WTC11 (cell line): ENCODE measurements around the gene LTBP1. TPM values are rescaled to one million over a fixed set of nuclear protein-coding genes. Genes with fewer than 3 reads are reported as not detected.

Source experiments
- ATAC-seq: fragments of 200-7000 bp; cut with Tn5 transposase; 2 replicates; pipeline ENCODE4 v1.10.0; 2021; ENCODE audit warnings: mild to moderate bottlenecking, moderate library complexity
- CTCF ChIA-PET: fragments of 300-600 bp; sonication (Branson Sonifier 250); formaldehyde crosslinking; loops from one replicate; lab custom pipeline; 2021; ENCODE audit warnings: antibody characterized with exemption; lab: Charles Lee
- POLR2A ChIA-PET: fragments of 350-600 bp; sonication (Branson Sonifier 250); formaldehyde crosslinking; loops from one replicate; lab custom pipeline; 2021; ENCODE audit warnings: antibody characterized with exemption; lab: Charles Lee
- DNase-seq: peaks from one replicate; pipeline ENCODE4 v3.0.0; 2021; ENCODE audit warnings: low spot score
- H3K27ac Mint-ChIP-seq: 2 replicates; pipeline ENCODE4 v1.8.0; 2021; ENCODE audit warnings: mixed read lengths
- H3K27me3 Mint-ChIP-seq: 2 replicates; pipeline ENCODE4 v1.8.0; 2021; ENCODE audit warnings: low read depth, mild to moderate bottlenecking, moderate library complexity, mixed read lengths
- H3K36me3 Mint-ChIP-seq: 2 replicates; pipeline ENCODE4 v1.8.0; 2021; ENCODE audit warnings: mixed read lengths
- H3K4me1 Mint-ChIP-seq: 2 replicates; pipeline ENCODE4 v1.8.0; 2022; ENCODE audit warnings: mixed read lengths
- H3K4me3 Mint-ChIP-seq: 2 replicates; pipeline ENCODE4 v1.8.0; 2021; ENCODE audit warnings: mild to moderate bottlenecking, moderate library complexity, mixed read lengths
- H3K9me3 Mint-ChIP-seq: 2 replicates; pipeline ENCODE4 v1.8.0; 2021; ENCODE audit warnings: mixed read lengths
- ESRRA ChIP-seq: sonication (generic); formaldehyde crosslinking; IDR thresholded peaks from 2 replicates; pipeline ENCODE4 v1.8.1; 2022; ENCODE audit warnings: mild to moderate bottlenecking, missing genetic modification reagents, borderline replicate concordance
- FOXP4 ChIP-seq: sonication (generic); formaldehyde crosslinking; IDR thresholded peaks from 2 replicates; pipeline ENCODE4 v1.8.0; 2022; ENCODE audit warnings: mild to moderate bottlenecking, missing genetic modification reagents
- MXD4 ChIP-seq: fragments of 250-450 bp; sonication (Bioruptor Pico); IDR thresholded peaks from 2 replicates; pipeline ENCODE4 v1.8.0; 2021; ENCODE audit warnings: mild to moderate bottlenecking, moderate library complexity, borderline replicate concordance
- MYBL2 ChIP-seq: sonication (generic); formaldehyde crosslinking; IDR thresholded peaks from 2 replicates; pipeline ENCODE4 v1.8.1; 2023; ENCODE audit warnings: mild to moderate bottlenecking, moderate library complexity, missing genetic modification reagents
- NFE2L1 ChIP-seq: sonication (generic); formaldehyde crosslinking; IDR thresholded peaks from 2 replicates; pipeline ENCODE4 v1.8.1; 2023; ENCODE audit warnings: missing genetic modification reagents
- NR1H2 ChIP-seq: sonication (generic); formaldehyde crosslinking; IDR thresholded peaks from 2 replicates; pipeline ENCODE4 v1.9.0; 2021; ENCODE audit warnings: mild to moderate bottlenecking, moderate library complexity, missing genetic modification reagents
- PREB ChIP-seq: sonication (generic); formaldehyde crosslinking; IDR thresholded peaks from 2 replicates; pipeline ENCODE4 v1.8.1; 2022; ENCODE audit warnings: mild to moderate bottlenecking, missing genetic modification reagents, moderate library complexity, borderline replicate concordance
- SMAD4 ChIP-seq: sonication (generic); formaldehyde crosslinking; IDR thresholded peaks from 2 replicates; pipeline ENCODE4 v1.8.0; 2022; ENCODE audit warnings: mild to moderate bottlenecking, missing genetic modification reagents
- SOX15 ChIP-seq: fragments of 250-450 bp; sonication (Bioruptor Pico); IDR thresholded peaks from 2 replicates; pipeline ENCODE4 v1.9.0; 2021; ENCODE audit warnings: mild to moderate bottlenecking
- TEAD4 ChIP-seq: sonication (generic); formaldehyde crosslinking; IDR thresholded peaks from 2 replicates; pipeline ENCODE4 v1.8.0; 2022; ENCODE audit warnings: mild to moderate bottlenecking, missing genetic modification reagents
- ZBTB21 ChIP-seq: sonication (generic); formaldehyde crosslinking; IDR thresholded peaks from 2 replicates; pipeline ENCODE4 v1.8.1; 2023; ENCODE audit warnings: mild to moderate bottlenecking, missing genetic modification reagents, borderline replicate concordance
- ZMAT4 ChIP-seq: fragments of 250-450 bp; sonication (Bioruptor Pico); IDR thresholded peaks from 2 replicates; pipeline ENCODE4 v1.9.0; 2021; ENCODE audit warnings: mild to moderate bottlenecking
- ZNF219 ChIP-seq: sonication (generic); formaldehyde crosslinking; IDR thresholded peaks from 2 replicates; pipeline ENCODE4 v1.8.0; 2023; ENCODE audit warnings: missing genetic modification reagents, mild to moderate bottlenecking, borderline replicate concordance
- ZNF232 ChIP-seq: sonication (generic); formaldehyde crosslinking; IDR thresholded peaks from 2 replicates; pipeline ENCODE4 v1.8.0; 2022; ENCODE audit warnings: mild to moderate bottlenecking, missing genetic modification reagents
- ZNF317 ChIP-seq: sonication (generic); formaldehyde crosslinking; IDR thresholded peaks from 2 replicates; pipeline ENCODE4 v1.8.1; 2023; ENCODE audit warnings: low read depth, mild to moderate bottlenecking, moderate library complexity, missing genetic modification reagents, borderline replicate concordance
- ZNF423 ChIP-seq: fragments of 250-450 bp; sonication (Bioruptor Pico); IDR thresholded peaks from 2 replicates; pipeline ENCODE4 v2.1.2; 2022; ENCODE audit warnings: mild to moderate bottlenecking, moderate library complexity
- total RNA-seq: library from RNA; stranded (reverse); gene quantifications from 3 replicates; pipeline ENCODE4 v1.2.3, GENCODE V29; 2021
- TF ChIP-seq, protein P1 (sequence below): sonication (generic); formaldehyde crosslinking; IDR thresholded peaks from 2 replicates; pipeline ENCODE4 v1.8.0; 2022; ENCODE audit warnings: mild to moderate bottlenecking, missing genetic modification reagents
- TF ChIP-seq, protein P2 (sequence below): sonication (generic); formaldehyde crosslinking; IDR thresholded peaks from 2 replicates; pipeline ENCODE4 v1.8.1; 2022; ENCODE audit warnings: low read depth, missing genetic modification reagents, borderline replicate concordance
- TF ChIP-seq, protein P3 (sequence below): fragments of 250-450 bp; sonication (Bioruptor Pico); IDR thresholded peaks from 2 replicates; pipeline ENCODE4 v1.9.0; 2021; ENCODE audit warnings: mild to moderate bottlenecking
- TF ChIP-seq, protein P4 (sequence below): sonication (generic); formaldehyde crosslinking; IDR thresholded peaks from 2 replicates; pipeline ENCODE4 v1.8.0; 2022; ENCODE audit warnings: missing genetic modification reagents
- TF ChIP-seq, protein P5 (sequence below): sonication (generic); formaldehyde crosslinking; IDR thresholded peaks from 2 replicates; pipeline ENCODE4 v1.8.0; 2023; ENCODE audit warnings: missing genetic modification reagents

Gene LTBP1
- total RNA-seq, 1 experiment from 2014 or later, result 33.6 TPM

DNA sequence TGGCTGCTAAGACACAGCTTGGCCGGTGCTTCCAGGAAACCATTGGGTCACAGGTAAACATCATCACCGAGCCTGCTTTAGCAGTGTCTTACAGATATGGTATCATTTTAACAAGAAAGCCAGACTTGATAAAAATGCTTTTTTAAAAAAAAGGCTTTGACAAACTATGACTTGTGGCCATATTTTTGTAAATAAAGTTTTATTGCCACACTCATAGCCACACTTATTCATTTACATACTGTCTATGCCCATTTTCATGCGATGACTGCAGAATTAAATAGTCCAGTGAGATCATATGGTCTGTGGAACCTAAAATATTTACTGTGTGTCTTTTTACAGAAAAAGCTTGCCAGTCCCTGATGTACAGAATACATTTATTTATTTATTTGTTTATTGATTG lies 242.0 kb downstream of the LTBP1 start (continued):
- TF ChIP-seq ESRRA (CRISPR knock-in tag), result no peak
- TF ChIP-seq ZNF317 (CRISPR knock-in tag), result no peak
- TF ChIP-seq, protein P1, sequence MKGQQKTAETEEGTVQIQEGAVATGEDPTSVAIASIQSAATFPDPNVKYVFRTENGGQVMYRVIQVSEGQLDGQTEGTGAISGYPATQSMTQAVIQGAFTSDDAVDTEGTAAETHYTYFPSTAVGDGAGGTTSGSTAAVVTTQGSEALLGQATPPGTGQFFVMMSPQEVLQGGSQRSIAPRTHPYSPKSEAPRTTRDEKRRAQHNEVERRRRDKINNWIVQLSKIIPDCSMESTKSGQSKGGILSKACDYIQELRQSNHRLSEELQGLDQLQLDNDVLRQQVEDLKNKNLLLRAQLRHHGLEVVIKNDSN, result no peak
- TF ChIP-seq, protein P2, sequence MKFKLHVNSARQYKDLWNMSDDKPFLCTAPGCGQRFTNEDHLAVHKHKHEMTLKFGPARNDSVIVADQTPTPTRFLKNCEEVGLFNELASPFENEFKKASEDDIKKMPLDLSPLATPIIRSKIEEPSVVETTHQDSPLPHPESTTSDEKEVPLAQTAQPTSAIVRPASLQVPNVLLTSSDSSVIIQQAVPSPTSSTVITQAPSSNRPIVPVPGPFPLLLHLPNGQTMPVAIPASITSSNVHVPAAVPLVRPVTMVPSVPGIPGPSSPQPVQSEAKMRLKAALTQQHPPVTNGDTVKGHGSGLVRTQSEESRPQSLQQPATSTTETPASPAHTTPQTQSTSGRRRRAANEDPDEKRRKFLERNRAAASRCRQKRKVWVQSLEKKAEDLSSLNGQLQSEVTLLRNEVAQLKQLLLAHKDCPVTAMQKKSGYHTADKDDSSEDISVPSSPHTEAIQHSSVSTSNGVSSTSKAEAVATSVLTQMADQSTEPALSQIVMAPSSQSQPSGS, result no peak
- no peak for TF ChIP-seq ZNF219 (CRISPR knock-in tag)

GRCh38 chr2:33190393-33190937 lies 243.7 kb downstream of the LTBP1 start:
- POLR2A ChIA-PET, result no interaction called here
- CTCF ChIA-PET, result interaction anchor here (0.6 kb wide), 1 partner anchor 23 kb away, joined by 3 read pairs; no protein-coding TSS in a partner anchor
- no peak for DNase-seq
- no peaks in the 10 kb centered on the region for H3K4me1 Mint-ChIP-seq
- H3K36me3 Mint-ChIP-seq, result peaks cover 5% of the 10 kb centered on the region; the same call in 1 of the 2 replicates
- H3K9me3 Mint-ChIP-seq, result no peaks in the 10 kb centered on the region
- H3K27ac Mint-ChIP-seq, result no peak overlapping the region
- TF ChIP-seq ZNF423 (CRISPR knock-in tag) (no peak), TEAD4 (CRISPR knock-in tag) (no peak), SMAD4 (CRISPR knock-in tag) (no peak), ZNF232 (CRISPR knock-in tag) (no peak), MXD4 (no peak), PREB (no peak), NFE2L1 (CRISPR knock-in tag) (no peak), NR1H2 (CRISPR knock-in tag) (no peak), SOX15 (CRISPR knock-in tag) (no peak), FOXP4 (no peak), MYBL2 (CRISPR knock-in tag) (no peak), ZMAT4 (no peak), ZBTB21 (CRISPR knock-in tag) (no peak)
- TF ChIP-seq, protein P3, sequence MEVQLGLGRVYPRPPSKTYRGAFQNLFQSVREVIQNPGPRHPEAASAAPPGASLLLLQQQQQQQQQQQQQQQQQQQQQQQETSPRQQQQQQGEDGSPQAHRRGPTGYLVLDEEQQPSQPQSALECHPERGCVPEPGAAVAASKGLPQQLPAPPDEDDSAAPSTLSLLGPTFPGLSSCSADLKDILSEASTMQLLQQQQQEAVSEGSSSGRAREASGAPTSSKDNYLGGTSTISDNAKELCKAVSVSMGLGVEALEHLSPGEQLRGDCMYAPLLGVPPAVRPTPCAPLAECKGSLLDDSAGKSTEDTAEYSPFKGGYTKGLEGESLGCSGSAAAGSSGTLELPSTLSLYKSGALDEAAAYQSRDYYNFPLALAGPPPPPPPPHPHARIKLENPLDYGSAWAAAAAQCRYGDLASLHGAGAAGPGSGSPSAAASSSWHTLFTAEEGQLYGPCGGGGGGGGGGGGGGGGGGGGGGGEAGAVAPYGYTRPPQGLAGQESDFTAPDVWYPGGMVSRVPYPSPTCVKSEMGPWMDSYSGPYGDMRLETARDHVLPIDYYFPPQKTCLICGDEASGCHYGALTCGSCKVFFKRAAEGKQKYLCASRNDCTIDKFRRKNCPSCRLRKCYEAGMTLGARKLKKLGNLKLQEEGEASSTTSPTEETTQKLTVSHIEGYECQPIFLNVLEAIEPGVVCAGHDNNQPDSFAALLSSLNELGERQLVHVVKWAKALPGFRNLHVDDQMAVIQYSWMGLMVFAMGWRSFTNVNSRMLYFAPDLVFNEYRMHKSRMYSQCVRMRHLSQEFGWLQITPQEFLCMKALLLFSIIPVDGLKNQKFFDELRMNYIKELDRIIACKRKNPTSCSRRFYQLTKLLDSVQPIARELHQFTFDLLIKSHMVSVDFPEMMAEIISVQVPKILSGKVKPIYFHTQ (CRISPR knock-in tag), result no peak
- TF ChIP-seq, protein P4, sequence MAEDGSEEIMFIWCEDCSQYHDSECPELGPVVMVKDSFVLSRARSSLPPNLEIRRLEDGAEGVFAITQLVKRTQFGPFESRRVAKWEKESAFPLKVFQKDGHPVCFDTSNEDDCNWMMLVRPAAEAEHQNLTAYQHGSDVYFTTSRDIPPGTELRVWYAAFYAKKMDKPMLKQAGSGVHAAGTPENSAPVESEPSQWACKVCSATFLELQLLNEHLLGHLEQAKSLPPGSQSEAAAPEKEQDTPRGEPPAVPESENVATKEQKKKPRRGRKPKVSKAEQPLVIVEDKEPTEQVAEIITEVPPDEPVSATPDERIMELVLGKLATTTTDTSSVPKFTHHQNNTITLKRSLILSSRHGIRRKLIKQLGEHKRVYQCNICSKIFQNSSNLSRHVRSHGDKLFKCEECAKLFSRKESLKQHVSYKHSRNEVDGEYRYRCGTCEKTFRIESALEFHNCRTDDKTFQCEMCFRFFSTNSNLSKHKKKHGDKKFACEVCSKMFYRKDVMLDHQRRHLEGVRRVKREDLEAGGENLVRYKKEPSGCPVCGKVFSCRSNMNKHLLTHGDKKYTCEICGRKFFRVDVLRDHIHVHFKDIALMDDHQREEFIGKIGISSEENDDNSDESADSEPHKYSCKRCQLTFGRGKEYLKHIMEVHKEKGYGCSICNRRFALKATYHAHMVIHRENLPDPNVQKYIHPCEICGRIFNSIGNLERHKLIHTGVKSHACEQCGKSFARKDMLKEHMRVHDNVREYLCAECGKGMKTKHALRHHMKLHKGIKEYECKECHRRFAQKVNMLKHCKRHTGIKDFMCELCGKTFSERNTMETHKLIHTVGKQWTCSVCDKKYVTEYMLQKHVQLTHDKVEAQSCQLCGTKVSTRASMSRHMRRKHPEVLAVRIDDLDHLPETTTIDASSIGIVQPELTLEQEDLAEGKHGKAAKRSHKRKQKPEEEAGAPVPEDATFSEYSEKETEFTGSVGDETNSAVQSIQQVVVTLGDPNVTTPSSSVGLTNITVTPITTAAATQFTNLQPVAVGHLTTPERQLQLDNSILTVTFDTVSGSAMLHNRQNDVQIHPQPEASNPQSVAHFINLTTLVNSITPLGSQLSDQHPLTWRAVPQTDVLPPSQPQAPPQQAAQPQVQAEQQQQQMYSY, result no peak
- TF ChIP-seq, protein P5, sequence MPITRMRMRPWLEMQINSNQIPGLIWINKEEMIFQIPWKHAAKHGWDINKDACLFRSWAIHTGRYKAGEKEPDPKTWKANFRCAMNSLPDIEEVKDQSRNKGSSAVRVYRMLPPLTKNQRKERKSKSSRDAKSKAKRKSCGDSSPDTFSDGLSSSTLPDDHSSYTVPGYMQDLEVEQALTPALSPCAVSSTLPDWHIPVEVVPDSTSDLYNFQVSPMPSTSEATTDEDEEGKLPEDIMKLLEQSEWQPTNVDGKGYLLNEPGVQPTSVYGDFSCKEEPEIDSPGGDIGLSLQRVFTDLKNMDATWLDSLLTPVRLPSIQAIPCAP, result no peak
- TF ChIP-seq, all 79 proteins: peak for 0
- Mint-ChIP-seq H3K4me3 (no peak overlapping the region), H3K27me3 (no peaks in the 10 kb centered on the region)
- ATAC-seq, result no peak
